KBM-7 (cell line): Measurements from ENCODE around the gene MAP2K5.

Experiments
- DNase-seq: peaks from one replicate; pipeline ENCODE4 v3.0.0-alpha.2; 2015
- in situ Hi-C: fragments of 300-500 bp; cut with MboI; formaldehyde crosslinking; loops from 2 replicates; pipeline ENCODE4 v1.14.3; 2020; ENCODE audit warnings: low sequenced_read_pairs, low pct_unique_long_range_greater_than_20kb, mixed read lengths

Gene MAP2K5

GRCh38 chr15:67696087-67696486 is 153.6 kb downstream of the MAP2K5 start:
- in situ Hi-C loops = no loop called here
- DNase-seq = no peak

- no peak for DNase-seq
- in situ Hi-C loops = no loop called here
These were observed 157.5 kb downstream of the MAP2K5 start for GRCh38 chr15:67700023-67700422.

- in situ Hi-C loops = no loop called here
- no peak for DNase-seq
These were observed 159.2 kb downstream of the MAP2K5 start for GRCh38 chr15:67701669-67702068.

GRCh38 chr15:67707520-67708283 is 165.2 kb downstream of the MAP2K5 start:
- in situ Hi-C loops = no loop called here
- no peak for DNase-seq

- DNase-seq = no peak
- in situ Hi-C loops = no loop called here
These were observed 166.0 kb downstream of the MAP2K5 start for GRCh38 chr15:67708500-67708899.

- in situ Hi-C loops = no loop called here
- no peak for DNase-seq
These were observed 172.7 kb downstream of the MAP2K5 start for GRCh38 chr15:67715170-67715569.

GRCh38 chr15:67716171-67716570 is 173.7 kb downstream of the MAP2K5 start:
- no peak for DNase-seq
- in situ Hi-C loops = no loop called here

GRCh38 chr15:67717776-67718175 is 175.3 kb downstream of the MAP2K5 start:
- no peak for DNase-seq
- in situ Hi-C loops = no loop called here

GRCh38 chr15:67719330-67719959 is 176.9 kb downstream of the MAP2K5 start:
- no peak for DNase-seq
- in situ Hi-C loops = no loop called here

- in situ Hi-C loops = no loop called here
- DNase-seq = peak; percentile 94
These were observed 178.2 kb downstream of the MAP2K5 start for GRCh38 chr15:67720556-67721175.

GRCh38 chr15:67722030-67722817 is 179.7 kb downstream of the MAP2K5 start:
- in situ Hi-C loops = no loop called here

GRCh38 chr15:67723294-67724024 is 181.0 kb downstream of the MAP2K5 start:
- DNase-seq = no peak
- in situ Hi-C loops = no loop called here

More at GRCh38 chr15:67722030-67722817, 179.7 kb downstream of the MAP2K5 start:
- no peak for DNase-seq

GRCh38 chr15:67724691-67725375 is 182.3 kb downstream of the MAP2K5 start:
- in situ Hi-C loops = no loop called here
- DNase-seq = no peak

- DNase-seq = no peak
- in situ Hi-C loops = no loop called here
These were observed 187.6 kb downstream of the MAP2K5 start for GRCh38 chr15:67730135-67730534.

- in situ Hi-C loops = no loop called here
- DNase-seq = no peak
These were observed 188.7 kb downstream of the MAP2K5 start for GRCh38 chr15:67731112-67731721.

GRCh38 chr15:67732164-67732563 is 189.7 kb downstream of the MAP2K5 start:
- in situ Hi-C loops = no loop called here
- DNase-seq = no peak

- in situ Hi-C loops = no loop called here
- no peak for DNase-seq
These were observed 190.3 kb downstream of the MAP2K5 start for GRCh38 chr15:67732671-67733374.
